Right lobe of liver (tissue), 6 donors: ENCODE data around the gene SRP19. TPM values are rescaled to one million over a fixed set of nuclear protein-coding genes. Genes with fewer than 3 reads are reported as not detected.

Source experiments
- ATAC-seq, 4 donors: fragments of 200-7000 bp; cut with Tn5 transposase; one replicate each; pipeline ENCODE4 v1.9.1; 2020; ENCODE audit warnings: mild to moderate bottlenecking in 4 of 4, moderate library complexity in 4 of 4
- DNase-seq, 3 donors: peaks; one replicate each; pipeline ENCODE4 v3.0.0-alpha.2; 2020
- H3K27ac ChIP-seq, 3 donors: fragments of 200-600 bp; one replicate each; pipeline ENCODE4 v1.8.0; 2022
- H3K27me3 ChIP-seq, 2 donors: fragments of 200-600 bp; one replicate each; pipeline ENCODE4 v1.8.0; 2022
- H3K36me3 ChIP-seq, 4 donors: fragments of 200-600 bp; sonication (generic) in 1 of 4; one replicate each; pipeline versions ENCODE4 v1.5.1 to v1.8.0; 2017 to 2022; ENCODE audit warnings: control low read depth in 1 of 4
- H3K4me1 ChIP-seq, 4 donors: fragments of 200-600 bp; sonication (generic) in 1 of 4; one replicate each; pipeline versions ENCODE4 v1.5.1 to v1.8.0; 2017 to 2022; ENCODE audit warnings: control low read depth in 1 of 4
- H3K4me3 ChIP-seq, 3 donors: fragments of 200-600 bp; one replicate each; pipeline ENCODE4 v1.8.0; 2022
- H3K9me3 ChIP-seq, 4 donors: fragments of 200-600 bp; sonication (generic) in 1 of 4; one replicate each; pipeline versions ENCODE4 v1.5.1 to v1.8.0; 2017 to 2022; ENCODE audit warnings: control low read depth in 1 of 4
- POLR2A ChIP-seq: fragments of 450-650 bp; IDR thresholded peaks from one replicate; pipeline ENCODE4 v1.6.1; 2017; ENCODE audit warnings: antibody characterized with exemption, mild to moderate bottlenecking
- WGBS: methylation state at CpG from one replicate; pipeline ENCODE4 v1.1.6; 2018; ENCODE audit warnings: low coverage, low lambda C conversion rate; ENCODE audit not compliant: insufficient coverage; ENCODE audit errors: missing lambda C conversion rate; 5-methylcytosine and 5-hydroxymethylcytosine counted together
- intact Hi-C, 2 donors: fragments of 100-400 bp; cut with DNase I; formaldehyde crosslinking; loops; one replicate each; pipeline versions ENCODE4 v1.11.2 to v1.14.1; 2022
- total RNA-seq, 6 experiments: library from RNA; depleted of rRNA in 2 of 6; stranded (reverse); fragments of >200 nt in 2 of 6; fragmentation: NEBNext Ultra II Directional in 3 of 6; extraction: Animal tissue kit (Norgen Biotek cat#: 25700) in 3 of 6; gene quantifications; one replicate each; pipeline versions ENCODE4 v1.1.0 to v1.2.4, GENCODE V29; 2016 to 2023
- TF ChIP-seq, protein P1 (sequence below), 4 donors: fragments of 200-600 bp in 3 of 4; fragments of 450-650 bp in 1 of 4; IDR thresholded peaks; one replicate each; pipeline versions ENCODE4 v1.5.1 to v1.8.0; 2016 to 2022; ENCODE audit warnings: antibody characterized with exemption in 4 of 4, mild to moderate bottlenecking in 2 of 4
- donor health status: DM: no; HTN: yes; CAD: no.
- donor health status: DM: no; HTN: no; CAD: no.
- donor health status: DM: no; HTN: no; CAD: no.
- donor health status: DM: no; HTN: yes; CAD: no.
- donor health status: DM: no; HTN: yes; CAD: no.

SRP19 gene
- total RNA-seq, 6 experiments from 2014 or later, result 17.0 to 63.4 (median 23.3) TPM

DNA sequence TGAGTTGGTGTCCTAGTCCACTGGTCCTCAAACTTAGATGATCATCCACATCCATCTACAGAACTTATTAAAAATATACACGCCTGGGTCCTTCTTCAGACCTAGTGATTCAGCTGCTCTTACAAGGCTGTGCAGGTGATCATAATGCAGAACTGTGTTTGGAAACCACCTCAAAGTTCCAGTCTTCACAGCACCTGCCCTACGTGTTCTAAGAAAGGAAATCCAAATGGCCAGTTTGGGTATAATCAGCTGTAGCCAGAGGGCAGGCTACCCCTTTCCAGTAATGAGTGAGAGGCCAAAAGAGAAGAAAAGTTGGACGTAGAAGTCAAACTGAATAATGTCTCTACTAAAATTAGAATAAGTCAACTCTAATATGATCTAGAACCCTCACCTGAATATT, 45.5 kb downstream of the SRP19 start:
- 83% methylated on average over 2 of the region's 3 CpGs for WGBS
- Histone ChIP-seq H3K4me3 (no peak overlapping the region), H3K27me3 (no peaks in the 10 kb centered on the region), H3K4me1 (peaks cover 0 to 8% (median 2%) of the 10 kb centered on the region in 4 donors), H3K27ac (no peak overlapping the region), H3K36me3 (peaks cover 0 to 10% (median 3%) of the 10 kb centered on the region in 4 donors), H3K9me3 (no peaks in the 10 kb centered on the region)
- no peak for DNase-seq
- ATAC-seq, result no peak
- no peak for TF ChIP-seq POLR2A
- TF ChIP-seq, protein P1, sequence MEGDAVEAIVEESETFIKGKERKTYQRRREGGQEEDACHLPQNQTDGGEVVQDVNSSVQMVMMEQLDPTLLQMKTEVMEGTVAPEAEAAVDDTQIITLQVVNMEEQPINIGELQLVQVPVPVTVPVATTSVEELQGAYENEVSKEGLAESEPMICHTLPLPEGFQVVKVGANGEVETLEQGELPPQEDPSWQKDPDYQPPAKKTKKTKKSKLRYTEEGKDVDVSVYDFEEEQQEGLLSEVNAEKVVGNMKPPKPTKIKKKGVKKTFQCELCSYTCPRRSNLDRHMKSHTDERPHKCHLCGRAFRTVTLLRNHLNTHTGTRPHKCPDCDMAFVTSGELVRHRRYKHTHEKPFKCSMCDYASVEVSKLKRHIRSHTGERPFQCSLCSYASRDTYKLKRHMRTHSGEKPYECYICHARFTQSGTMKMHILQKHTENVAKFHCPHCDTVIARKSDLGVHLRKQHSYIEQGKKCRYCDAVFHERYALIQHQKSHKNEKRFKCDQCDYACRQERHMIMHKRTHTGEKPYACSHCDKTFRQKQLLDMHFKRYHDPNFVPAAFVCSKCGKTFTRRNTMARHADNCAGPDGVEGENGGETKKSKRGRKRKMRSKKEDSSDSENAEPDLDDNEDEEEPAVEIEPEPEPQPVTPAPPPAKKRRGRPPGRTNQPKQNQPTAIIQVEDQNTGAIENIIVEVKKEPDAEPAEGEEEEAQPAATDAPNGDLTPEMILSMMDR (IDR thresholded peaks at IDR 0.05), result no peak
- intact Hi-C loops, result no loop called here

DNA sequence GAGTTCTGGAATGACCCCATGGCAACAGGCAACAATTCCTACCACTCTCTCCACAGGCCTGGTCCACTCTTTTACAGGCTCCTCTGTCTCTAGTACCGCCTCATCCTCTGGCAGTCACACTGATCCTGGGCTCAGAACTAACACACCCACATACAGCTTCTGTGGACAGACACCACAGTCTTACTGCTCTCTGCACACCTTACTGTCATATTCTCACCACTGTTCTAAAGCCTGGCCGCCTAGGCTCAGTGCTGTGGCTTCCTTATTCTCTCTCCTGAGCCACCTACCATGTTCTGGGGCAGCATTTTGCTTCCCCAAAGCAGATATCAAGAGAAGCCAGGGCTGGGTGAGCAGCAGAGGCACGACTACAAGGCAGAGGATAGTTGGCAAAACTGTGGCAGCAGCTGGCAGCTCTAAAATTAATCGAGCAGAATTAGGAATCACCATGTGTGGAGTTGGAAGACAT, 46.1 kb downstream of the SRP19 start:
- DNase-seq (no peak), ATAC-seq (peak in 2 of 4 donors; percentile 24 to 25)
- Histone ChIP-seq H3K4me3 (no peak overlapping the region), H3K27ac (no peak overlapping the region), H3K9me3 (no peaks in the 10 kb centered on the region), H3K27me3 (no peaks in the 10 kb centered on the region), H3K36me3 (peaks cover 0 to 10% (median 3%) of the 10 kb centered on the region in 4 donors), H3K4me1 (peaks cover 0 to 2% (median 0%) of the 10 kb centered on the region in 4 donors)
- TF ChIP-seq, protein P1 (IDR thresholded peaks at IDR 0.05), result no peak
- TF ChIP-seq POLR2A, result no peak
- intact Hi-C loops, result no loop called here
- whole genome bisulfite sequencing, result 76% methylated on average over 3 of the region's 4 CpGs

DNA sequence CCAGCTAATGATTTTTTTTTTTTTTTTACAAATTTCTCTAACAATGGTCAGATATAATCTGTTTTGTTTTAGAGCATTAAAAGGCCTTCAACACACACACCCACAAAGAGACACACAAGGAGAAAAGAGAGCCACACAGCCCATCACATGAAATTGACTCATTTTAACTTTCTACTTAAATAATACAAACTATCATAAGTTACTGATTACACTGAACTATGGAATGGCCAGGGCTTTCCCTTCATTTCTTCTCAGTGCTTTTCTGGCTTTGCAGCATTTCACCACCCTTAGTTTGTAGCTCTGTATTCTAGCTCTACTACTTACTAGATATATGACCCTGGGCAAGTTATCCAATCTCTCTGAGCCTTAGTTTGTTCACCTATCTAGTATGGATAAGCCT, 47.8 kb downstream of the SRP19 start:
- peaks cover 0 to 10% (median 3%) of the 10 kb centered on the region in 4 donors for H3K36me3 ChIP-seq
- intact Hi-C loops, result no loop called here
- H3K4me3 ChIP-seq, result no peak overlapping the region
- no peaks in the 10 kb centered on the region for H3K27me3 ChIP-seq
- TF ChIP-seq, protein P1 (IDR thresholded peaks at IDR 0.05), result no peak
- TF ChIP-seq POLR2A, result no peak
- H3K4me1 ChIP-seq, result no peaks in the 10 kb centered on the region
- no peak for DNase-seq
- H3K27ac ChIP-seq, result no peak overlapping the region
- no peak for ATAC-seq
- no peaks in the 10 kb centered on the region for H3K9me3 ChIP-seq

DNA sequence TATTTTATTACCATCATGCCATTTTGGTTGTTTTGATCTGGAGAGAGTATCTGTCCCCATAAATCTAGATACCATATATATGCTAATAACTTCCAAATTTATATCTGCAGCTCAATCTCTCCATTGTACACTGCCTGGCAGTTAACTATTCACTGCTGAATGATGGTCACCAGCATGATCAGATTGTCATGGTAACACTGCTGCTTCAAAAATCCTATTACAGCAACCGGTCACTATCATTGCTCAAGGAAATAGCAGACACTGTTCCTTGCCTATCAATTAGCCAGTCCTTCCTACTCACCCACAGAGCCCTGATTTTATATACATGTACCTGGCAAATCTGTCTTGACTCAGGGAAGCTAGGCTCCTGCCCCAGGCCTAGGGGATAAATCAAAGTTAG, 49.4 kb downstream of the SRP19 start:
- ATAC-seq (no peak), DNase-seq (no peak)
- H3K4me1 ChIP-seq, result no peaks in the 10 kb centered on the region
- intact Hi-C loops, result no loop called here
- H3K27ac ChIP-seq, result no peak overlapping the region
- H3K4me3 ChIP-seq, result no peak overlapping the region
- no peaks in the 10 kb centered on the region for H3K27me3 ChIP-seq
- H3K9me3 ChIP-seq, result no peaks in the 10 kb centered on the region
- 69% methylated on average over 1 of the region's 1 CpG for WGBS
- H3K36me3 ChIP-seq, result peaks cover 0 to 10% (median 3%) of the 10 kb centered on the region in 4 donors
- TF ChIP-seq, protein P1 (IDR thresholded peaks at IDR 0.05), result no peak
- no peak for TF ChIP-seq POLR2A

DNA sequence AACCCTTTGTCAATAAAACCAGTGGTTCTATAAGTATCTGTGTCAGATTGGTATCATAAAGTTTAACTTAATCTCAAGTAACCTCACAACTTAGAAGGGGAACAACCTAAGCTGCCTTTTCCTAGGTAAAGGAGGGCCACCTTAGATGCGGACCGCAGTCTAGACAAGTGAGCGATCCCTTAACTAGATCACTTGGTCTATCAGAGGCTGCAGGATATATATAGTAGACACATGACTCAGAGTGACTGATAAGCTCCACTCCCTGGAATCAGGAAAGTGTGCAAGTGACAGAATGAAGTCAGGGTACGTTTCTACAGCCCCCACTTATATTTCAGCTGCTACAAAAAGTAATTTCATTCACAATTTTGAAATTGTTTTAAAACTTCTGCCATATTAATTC, 53.5 kb downstream of the SRP19 start:
- Histone ChIP-seq H3K9me3 (no peaks in the 10 kb centered on the region), H3K4me3 (no peak overlapping the region), H3K27me3 (no peaks in the 10 kb centered on the region), H3K27ac (no peak overlapping the region), H3K4me1 (peaks cover 0 to 7% (median 0%) of the 10 kb centered on the region in 4 donors), H3K36me3 (peaks cover 0 to 34% (median 8%) of the 10 kb centered on the region in 4 donors)
- WGBS, result 91% methylated on average over 4 of the region's 4 CpGs
- no peak for ATAC-seq
- DNase-seq, result no peak
- TF ChIP-seq, protein P1 (IDR thresholded peaks at IDR 0.05), result no peak
- TF ChIP-seq POLR2A, result no peak
- intact Hi-C loops, result no loop called here
